GM20000 (cell line): ENCODE data around the gene MIF.
"Not testable (repeated sequence)": the region's sequence is repeated elsewhere in the genome, so short reads cannot be mapped to it uniquely, and the experiment has no call there.

Source experiments
- DNase-seq: peaks from one replicate; pipeline ENCODE4 v3.0.0; 2012; ENCODE audit warnings: low spot score
- TF ChIP-seq, protein P1 (sequence below): IDR thresholded peaks from 2 replicates; pipeline ENCODE4 v1.5.1; 2012; ENCODE audit warnings: mild to moderate bottlenecking, control low read depth; ENCODE audit errors: extremely low read depth, missing control alignments

MIF gene

DNA sequence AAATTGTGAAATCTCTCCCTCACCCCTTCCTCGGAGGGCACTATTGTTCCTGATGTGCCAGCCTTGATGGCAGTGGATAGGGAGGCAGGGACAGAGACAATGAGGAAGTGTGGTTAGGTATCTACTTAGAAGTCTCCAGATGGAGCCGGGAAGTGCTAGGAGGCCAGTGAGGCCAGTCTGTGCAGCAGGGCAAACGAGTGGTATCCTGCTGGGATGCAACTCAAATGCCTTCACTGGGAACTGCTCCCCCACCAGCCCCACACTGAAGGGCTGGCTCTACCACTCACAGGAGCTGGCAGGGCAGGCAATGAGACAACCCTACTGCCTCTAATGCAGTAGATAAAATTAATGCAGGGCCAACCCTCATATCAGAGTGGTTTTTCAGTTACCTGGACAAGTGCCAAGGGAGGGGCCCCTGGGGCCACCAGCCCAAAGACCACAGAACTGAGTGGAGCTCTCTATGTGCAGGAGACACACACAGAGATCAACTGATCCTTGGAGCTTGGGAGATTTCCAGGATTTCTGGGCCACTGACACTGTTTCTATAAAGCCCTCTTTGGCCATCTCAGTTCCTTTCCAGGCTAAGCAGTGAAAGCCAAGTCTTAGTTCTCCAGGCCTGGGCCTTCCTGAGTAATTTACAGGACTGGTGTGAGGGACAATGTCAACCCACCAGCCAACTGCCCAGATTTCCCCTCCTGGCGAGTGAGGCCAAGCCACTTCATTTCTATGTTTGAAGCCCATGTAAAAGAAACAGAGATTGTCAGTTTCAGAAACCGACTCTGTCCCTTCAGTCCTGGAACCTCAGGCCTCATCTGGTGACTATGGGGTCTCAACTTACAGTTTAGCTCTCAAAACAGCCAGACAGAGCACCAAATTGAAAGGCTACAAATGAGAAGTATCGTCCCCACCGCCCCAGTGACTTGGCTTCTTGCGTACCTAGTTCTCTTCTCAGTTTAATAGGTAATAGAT is 4.1 kb downstream of the MIF start:
- TF ChIP-seq, protein P1, sequence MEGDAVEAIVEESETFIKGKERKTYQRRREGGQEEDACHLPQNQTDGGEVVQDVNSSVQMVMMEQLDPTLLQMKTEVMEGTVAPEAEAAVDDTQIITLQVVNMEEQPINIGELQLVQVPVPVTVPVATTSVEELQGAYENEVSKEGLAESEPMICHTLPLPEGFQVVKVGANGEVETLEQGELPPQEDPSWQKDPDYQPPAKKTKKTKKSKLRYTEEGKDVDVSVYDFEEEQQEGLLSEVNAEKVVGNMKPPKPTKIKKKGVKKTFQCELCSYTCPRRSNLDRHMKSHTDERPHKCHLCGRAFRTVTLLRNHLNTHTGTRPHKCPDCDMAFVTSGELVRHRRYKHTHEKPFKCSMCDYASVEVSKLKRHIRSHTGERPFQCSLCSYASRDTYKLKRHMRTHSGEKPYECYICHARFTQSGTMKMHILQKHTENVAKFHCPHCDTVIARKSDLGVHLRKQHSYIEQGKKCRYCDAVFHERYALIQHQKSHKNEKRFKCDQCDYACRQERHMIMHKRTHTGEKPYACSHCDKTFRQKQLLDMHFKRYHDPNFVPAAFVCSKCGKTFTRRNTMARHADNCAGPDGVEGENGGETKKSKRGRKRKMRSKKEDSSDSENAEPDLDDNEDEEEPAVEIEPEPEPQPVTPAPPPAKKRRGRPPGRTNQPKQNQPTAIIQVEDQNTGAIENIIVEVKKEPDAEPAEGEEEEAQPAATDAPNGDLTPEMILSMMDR, result no peak
- DNase-seq, result no peak

DNA sequence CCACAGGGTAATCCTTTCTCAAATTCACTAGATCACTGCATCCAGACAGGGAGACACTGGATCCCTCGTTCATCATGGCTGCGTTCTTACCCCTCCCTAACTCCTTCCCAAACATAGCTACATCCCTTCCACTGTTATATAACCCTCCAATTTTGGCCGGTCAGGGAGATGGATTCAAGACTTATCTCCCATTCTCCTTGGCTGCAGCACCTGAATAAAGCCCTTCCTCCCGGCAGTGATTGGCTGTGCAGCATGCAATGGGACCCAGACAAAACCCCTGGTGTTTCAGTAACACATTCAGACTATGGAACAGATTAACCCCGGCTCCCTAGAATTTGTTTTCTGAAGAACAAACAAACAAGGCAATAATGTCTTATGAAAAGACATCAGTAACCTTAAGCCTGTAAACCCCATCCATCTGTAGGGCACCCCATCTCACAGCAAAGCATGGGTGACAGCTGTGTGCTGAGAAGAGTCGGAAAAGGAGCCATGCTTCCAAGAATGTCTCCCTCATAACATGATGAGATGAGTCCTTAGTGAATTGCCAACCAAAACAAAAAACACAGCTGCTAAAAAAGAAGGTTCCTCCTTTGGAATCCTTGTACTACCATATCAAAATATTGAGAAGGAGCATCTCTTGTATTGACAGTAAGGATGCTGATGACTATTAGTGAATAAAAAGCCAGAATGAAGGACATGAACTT is 5.0 kb downstream of the MIF start:
- no peak for DNase-seq
- TF ChIP-seq, protein P1, result no peak

DNA sequence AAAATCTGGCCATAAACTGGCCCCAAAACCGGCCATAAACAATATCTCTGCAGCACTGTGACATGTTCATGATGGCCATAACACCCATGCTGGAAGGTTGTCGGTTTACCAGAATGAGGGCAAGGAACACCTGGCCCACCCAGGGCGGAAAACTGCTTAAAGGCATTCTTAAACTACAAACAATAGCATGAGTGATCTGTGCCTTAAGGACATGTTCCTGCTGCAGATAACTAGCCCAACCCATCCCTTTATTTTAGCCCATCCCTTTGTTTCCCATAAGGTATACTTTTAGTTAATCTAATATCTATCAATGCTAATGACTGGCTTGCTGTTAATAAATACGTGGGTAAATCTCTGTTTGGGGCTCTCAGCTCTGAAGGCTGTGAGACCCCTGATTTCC is 6.0 kb downstream of the MIF start:
- DNase-seq, result not testable (repeated sequence)

DNA sequence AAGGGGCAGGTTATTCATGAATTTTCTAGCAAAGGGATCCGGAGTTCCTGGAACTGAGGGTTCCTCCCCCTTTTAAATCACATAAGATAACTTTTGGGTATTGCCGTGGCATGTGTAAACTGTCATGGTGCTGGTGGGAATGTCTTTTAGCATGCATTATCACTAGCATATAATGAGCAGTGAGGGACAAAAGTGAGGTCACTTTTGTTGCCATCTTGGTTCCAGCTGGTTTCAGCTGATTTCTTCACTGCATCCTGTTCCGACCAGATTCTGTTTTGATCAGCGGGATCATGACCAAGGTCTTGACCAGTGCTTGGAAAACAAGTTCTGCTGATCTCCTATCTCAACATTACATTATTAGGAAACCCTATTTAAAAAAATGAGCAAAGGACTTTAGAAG is 7.4 kb downstream of the MIF start:
- TF ChIP-seq, protein P1, result no peak
- no peak for DNase-seq

DNA sequence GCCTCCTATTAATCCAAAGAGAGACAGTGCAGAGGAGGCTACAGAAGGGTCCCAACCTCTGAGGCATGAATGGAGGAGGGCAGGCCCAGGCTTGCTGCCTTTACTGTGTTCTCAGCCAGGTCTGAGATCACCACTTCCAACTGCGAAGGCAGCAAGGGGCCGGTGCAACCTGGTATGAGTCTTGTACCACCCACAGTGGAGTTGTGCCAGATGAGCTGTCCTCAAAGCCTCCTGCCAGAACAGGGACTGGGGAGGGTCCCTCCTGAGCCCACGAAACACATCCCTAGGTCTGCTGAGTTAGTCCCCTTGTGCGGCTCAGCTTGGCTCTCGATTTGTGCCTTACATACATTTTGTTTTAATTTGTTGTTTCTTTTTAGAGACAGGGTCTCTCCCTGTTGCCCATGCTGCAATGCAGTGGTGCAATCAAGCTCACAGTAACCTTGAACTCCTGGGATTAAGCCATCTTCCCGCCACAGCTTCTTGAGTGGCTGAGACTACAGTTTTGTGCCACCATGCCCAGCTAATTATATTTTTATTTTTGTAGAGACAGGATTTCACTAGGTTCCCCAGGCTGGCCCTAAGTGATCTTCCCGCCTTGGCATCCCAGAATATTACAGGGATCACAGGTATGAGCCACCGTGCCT is 9.3 kb downstream of the MIF start:
- TF ChIP-seq, protein P1, result no peak
- no peak for DNase-seq

DNA sequence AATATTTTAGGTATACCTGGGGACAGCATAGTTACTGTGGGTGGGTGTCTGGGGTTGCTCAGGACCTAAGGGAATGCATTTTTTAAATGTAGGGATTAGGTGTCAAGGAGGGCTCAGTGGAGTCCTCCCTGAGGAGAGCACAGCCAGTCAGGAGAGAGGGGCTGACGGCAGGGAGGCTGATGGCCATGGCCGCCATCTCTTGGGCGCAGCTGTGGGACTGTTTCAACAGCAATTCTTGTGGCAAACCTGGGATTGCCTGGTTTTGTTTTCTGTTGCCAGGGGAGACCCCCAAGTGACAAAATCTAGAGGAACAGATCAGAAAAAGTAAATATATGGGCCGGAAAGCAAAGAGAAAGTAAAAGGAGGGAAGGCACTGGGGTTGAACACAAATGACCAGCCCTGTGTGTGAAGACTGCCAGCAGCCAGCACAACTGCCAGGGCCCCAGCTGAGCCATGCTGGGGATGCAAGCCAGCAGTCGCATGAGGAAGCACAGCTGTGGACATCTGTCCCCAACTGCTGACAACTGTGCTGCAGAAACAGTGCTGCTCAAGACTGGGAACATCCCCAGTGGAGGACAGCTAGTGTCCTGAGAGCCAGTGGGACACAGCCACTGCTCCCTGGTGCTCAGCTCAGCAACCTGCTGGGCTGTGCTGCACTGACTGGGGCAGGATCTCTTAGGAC is 10.5 kb downstream of the MIF start:
- TF ChIP-seq, protein P1, result no peak
- DNase-seq, result no peak

DNA sequence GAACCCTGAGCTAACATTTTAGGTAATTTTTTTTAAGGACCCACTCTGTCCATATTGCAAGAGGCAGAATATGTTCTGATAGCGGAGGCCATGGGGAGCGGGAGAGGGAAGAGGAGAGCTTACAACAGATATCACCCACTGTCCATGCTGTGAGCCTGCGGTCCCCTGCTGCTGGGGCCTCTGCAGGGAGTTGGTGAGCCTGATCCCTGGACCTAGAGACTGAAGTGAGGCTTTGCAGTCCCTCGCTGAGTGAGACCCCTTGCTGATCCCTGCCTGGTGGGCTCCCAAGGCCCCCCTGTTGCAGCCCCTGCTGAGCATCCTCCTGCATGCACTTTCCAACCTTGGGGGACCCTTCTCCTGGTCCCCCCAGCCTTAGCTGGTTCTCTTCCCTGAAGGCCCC is 12.5 kb downstream of the MIF start:
- TF ChIP-seq, protein P1, result no peak
- no peak for DNase-seq

DNA sequence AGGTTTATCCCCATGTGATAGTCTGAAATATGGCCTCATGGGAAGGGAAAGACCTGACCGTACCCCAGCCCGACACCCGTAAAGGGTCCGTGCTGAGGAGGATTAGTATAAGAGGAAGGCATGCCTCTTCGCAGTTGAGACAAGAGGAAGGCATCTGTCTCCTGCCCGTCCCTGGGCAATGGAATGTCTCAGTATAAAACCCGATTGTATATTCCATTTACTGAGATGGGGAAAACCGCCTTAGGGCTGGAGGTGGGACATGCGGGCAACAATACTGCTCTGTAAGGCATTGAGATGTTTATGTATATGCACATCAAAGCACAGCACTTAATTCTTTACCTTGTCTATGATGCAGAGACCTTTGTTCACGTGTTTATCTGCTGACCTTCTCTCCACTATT is 13.2 kb downstream of the MIF start:
- DNase-seq, result not testable (repeated sequence)
